GM12891 (cell line): ENCODE results near the gene MAP3K7.
"Not testable (repeated sequence)": the region's sequence is repeated elsewhere in the genome, so short reads cannot be mapped to it uniquely, and the experiment has no call there.

Experiments used
- DNase-seq: peaks from one replicate; pipeline ENCODE4 v3.0.0; 2011; ENCODE audit warnings: low spot score; ENCODE audit not compliant: insufficient read length
- FAIRE-seq: peaks from 2 replicates; lab custom pipeline; 2011; peaks lifted over from hg19 to GRCh38; lab: Jason Lieb, UNC
- PAX5 ChIP-seq: IDR thresholded peaks from 2 replicates; pipeline ENCODE4 v1.6.1; 2011; ENCODE audit warnings: low read length, moderate library complexity, mild to moderate bottlenecking; ENCODE audit not compliant: insufficient read depth, severe bottlenecking
- POLR2A ChIP-seq: IDR thresholded peaks from 2 replicates; pipeline ENCODE4 v1.6.1; 2011; ENCODE audit warnings: low read depth, low read length, control low read depth
- POLR2AphosphoS5 ChIP-seq: IDR thresholded peaks from 2 replicates; pipeline ENCODE4 v1.6.1; 2011; ENCODE audit warnings: low read depth, low read length, control low read depth
- POU2F2 ChIP-seq: IDR thresholded peaks from 2 replicates; pipeline ENCODE4 v1.6.1; 2011; ENCODE audit warnings: low read depth, mild to moderate bottlenecking, control low read depth, low read length, moderate library complexity
- SPI1 ChIP-seq: IDR thresholded peaks from 2 replicates; pipeline ENCODE4 v1.6.1; 2011; ENCODE audit warnings: low read depth, low read length, control low read depth
- TAF1 ChIP-seq: IDR thresholded peaks from 2 replicates; pipeline ENCODE4 v1.6.1; 2011; ENCODE audit warnings: low read depth, low read length, control low read depth

The MAP3K7 gene

GRCh38 chr6:90583179-90583835 lies 3.6 kb downstream of the MAP3K7 start:
- no peak for DNase-seq
- TF ChIP-seq POLR2AphosphoS5 (no peak), SPI1 (peak; percentile 29; the same call in 1 of the 2 replicates)
- FAIRE-seq: peak; percentile 62

DNA sequence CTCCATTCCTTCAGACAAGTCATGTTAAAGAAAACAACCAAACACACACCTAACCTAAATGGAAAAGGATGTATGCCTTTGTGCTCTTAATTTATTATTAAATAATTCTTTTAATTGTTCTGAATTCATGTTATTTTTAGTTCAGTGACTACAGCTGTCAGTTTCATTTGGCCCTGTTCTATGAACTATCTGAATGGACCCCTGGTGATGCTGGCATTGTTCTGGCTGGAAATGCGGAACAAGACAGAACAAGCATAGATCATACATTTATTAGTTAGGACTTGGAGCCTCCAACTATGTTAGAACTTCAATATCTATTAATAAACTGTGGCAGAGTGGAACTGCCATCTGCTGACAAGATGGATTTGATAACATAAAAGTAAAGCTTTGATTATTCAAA lies 5.7 kb downstream of the MAP3K7 start:
- DNase-seq (no peak), FAIRE-seq (no peak)
- no peak for TF ChIP-seq SPI1
- TF ChIP-seq POU2F2: no peak
- TF ChIP-seq TAF1: no peak
- TF ChIP-seq POLR2A: no peak
- TF ChIP-seq POLR2AphosphoS5: no peak
- no peak for TF ChIP-seq PAX5

DNA sequence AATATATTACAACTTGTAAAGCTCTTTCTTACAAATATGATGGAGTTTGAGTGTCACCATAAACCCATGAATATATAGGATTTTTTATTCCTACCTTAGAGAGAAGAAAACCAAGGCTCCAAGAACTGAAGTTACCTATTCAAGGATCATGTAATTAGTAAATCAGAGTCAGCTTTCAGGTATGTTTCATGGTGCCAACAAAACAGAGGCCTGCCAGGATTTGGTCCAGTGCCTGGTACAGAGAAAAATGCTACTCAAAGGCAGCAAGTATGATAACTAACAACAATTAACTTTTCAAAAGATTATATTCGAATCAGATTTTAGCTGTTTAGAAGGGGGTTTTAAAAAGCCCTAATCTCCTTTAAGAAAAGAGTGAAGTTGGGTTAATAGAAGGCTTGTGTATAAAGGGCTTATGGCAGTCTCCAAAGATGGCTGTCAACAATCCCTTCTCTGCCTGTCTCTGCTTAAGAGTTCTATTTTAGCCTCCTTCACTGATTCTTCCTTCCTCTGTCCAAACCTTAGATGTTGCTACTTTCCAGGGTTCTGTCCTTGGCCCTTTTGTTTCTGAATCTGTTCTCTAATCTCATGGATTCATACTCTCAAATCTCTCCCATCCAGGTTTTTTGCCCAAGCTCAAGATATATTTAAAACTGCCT lies 7.8 kb downstream of the MAP3K7 start:
- TF ChIP-seq TAF1: no peak
- no peak for TF ChIP-seq POU2F2
- TF ChIP-seq SPI1: no peak
- TF ChIP-seq PAX5: no peak
- no peak for TF ChIP-seq POLR2A
- TF ChIP-seq POLR2AphosphoS5: no peak
- DNase-seq (no peak), FAIRE-seq (no peak)

- TF ChIP-seq POLR2A (no peak), TAF1 (no peak), PAX5 (no peak), POU2F2 (no peak), SPI1 (no peak), POLR2AphosphoS5 (no peak)
- FAIRE-seq: no peak
- no peak for DNase-seq
These were observed 11.6 kb downstream of the MAP3K7 start for GRCh38 chr6:90575267-90575666.

GRCh38 chr6:90574610-90575009 lies 12.3 kb downstream of the MAP3K7 start:
- TF ChIP-seq SPI1 (no peak), POU2F2 (no peak), POLR2AphosphoS5 (no peak), PAX5 (no peak), POLR2A (no peak)
- FAIRE-seq (no peak), DNase-seq (no peak)

- DNase-seq (no peak), FAIRE-seq (no peak)
- TF ChIP-seq POLR2AphosphoS5 (no peak), SPI1 (no peak), POLR2A (no peak), POU2F2 (no peak), TAF1 (no peak), PAX5 (no peak)
These were observed 13.2 kb downstream of the MAP3K7 start for GRCh38 chr6:90573624-90574023.

GRCh38 chr6:90572856-90573255 lies 14.0 kb downstream of the MAP3K7 start:
- FAIRE-seq: no peak
- no peak for TF ChIP-seq POLR2A
- no peak for TF ChIP-seq PAX5
- no peak for TF ChIP-seq SPI1
- TF ChIP-seq TAF1: no peak
- no peak for TF ChIP-seq POLR2AphosphoS5
- no peak for TF ChIP-seq POU2F2
- no peak for DNase-seq

DNA sequence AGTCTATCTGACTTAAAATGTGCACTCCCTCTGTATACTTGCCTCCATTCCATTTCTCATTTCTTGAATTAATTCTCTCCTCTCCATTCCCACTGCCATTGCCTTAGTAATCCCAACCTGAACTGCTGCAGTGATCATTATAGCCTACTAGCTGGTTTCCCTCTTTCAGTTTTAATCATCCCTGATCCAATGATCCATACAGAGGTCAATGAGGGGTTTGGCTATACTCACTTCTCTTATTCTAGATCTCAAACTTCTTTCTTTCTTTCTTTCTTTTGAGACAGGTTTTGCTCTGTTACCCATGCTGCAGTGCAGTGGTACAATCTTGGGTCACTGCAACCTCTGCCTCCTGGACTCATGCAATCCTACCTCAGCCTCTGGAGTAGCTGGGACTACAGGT lies 17.6 kb downstream of the MAP3K7 start:
- TF ChIP-seq PAX5: no peak
- TF ChIP-seq TAF1: no peak
- TF ChIP-seq POLR2A: no peak
- no peak for TF ChIP-seq POLR2AphosphoS5
- no peak for TF ChIP-seq SPI1
- no peak for TF ChIP-seq POU2F2
- DNase-seq (no peak), FAIRE-seq (no peak)

- DNase-seq, FAIRE-seq: not testable (repeated sequence)
These were observed 19.2 kb downstream of the MAP3K7 start for GRCh38 chr6:90567682-90568081.

- DNase-seq: not testable (repeated sequence)
These were observed 24.5 kb downstream of the MAP3K7 start for GRCh38 chr6:90562341-90562740.

More at GRCh38 chr6:90562341-90562740, 24.5 kb downstream of the MAP3K7 start:
- not testable (repeated sequence) for FAIRE-seq
